ENCODE measurements around the gene SERPINA1. TPM values are rescaled to one million over a fixed set of nuclear protein-coding genes. Genes with fewer than 3 reads are reported as not detected.

SERPINA1 gene
- polyA plus RNA-seq, 1 donor: 1,712 TPM

- DNase-seq: no peak
- peaks cover under 1% of the 10 kb centered on the region for H3K4me1 ChIP-seq (ENCODE audit: control insufficient read depth, insufficient read depth, low read length)
- no peaks in the 10 kb centered on the region for H3K9me3 ChIP-seq (ENCODE audit: control insufficient read depth, low read depth, low read length)
- no peaks in the 10 kb centered on the region for H3K36me3 ChIP-seq (ENCODE audit: control insufficient read depth, insufficient read depth, low read length)
- H3K4me3 ChIP-seq (ENCODE audit: low read length): no peak overlapping the region
- H3K27me3 ChIP-seq (ENCODE audit: control insufficient read depth, insufficient read depth, low read length): no peaks in the 10 kb centered on the region
- no peak overlapping the region for H3K27ac ChIP-seq (ENCODE audit: low read length)
Observed at GRCh38 chr14:94332587-94332986, 55.8 kb downstream of the SERPINA1 start.

GRCh38 chr14:94332063-94332583 lies 56.3 kb downstream of the SERPINA1 start:
- no peaks in the 10 kb centered on the region for H3K36me3 ChIP-seq (ENCODE audit: control insufficient read depth, insufficient read depth, low read length)
- no peaks in the 10 kb centered on the region for H3K27me3 ChIP-seq (ENCODE audit: control insufficient read depth, insufficient read depth, low read length)
- H3K4me3 ChIP-seq (ENCODE audit: low read length): no peak overlapping the region
- no peaks in the 10 kb centered on the region for H3K9me3 ChIP-seq (ENCODE audit: control insufficient read depth, low read depth, low read length)
- H3K27ac ChIP-seq (ENCODE audit: low read length): no peak overlapping the region
- no peak for DNase-seq
- peaks cover 3% of the 10 kb centered on the region for H3K4me1 ChIP-seq (ENCODE audit: control insufficient read depth, insufficient read depth, low read length)
- WGBS (ENCODE audit: insufficient coverage, low lambda C conversion rate): no CpG with 5 or more reads among the region's 7 CpGs

- Histone ChIP-seq H3K36me3 (ENCODE audit: control insufficient read depth, insufficient read depth, low read length) (no peaks in the 10 kb centered on the region), H3K27me3 (ENCODE audit: control insufficient read depth, insufficient read depth, low read length) (no peaks in the 10 kb centered on the region), H3K4me1 (ENCODE audit: control insufficient read depth, insufficient read depth, low read length) (peaks cover 3% of the 10 kb centered on the region), H3K27ac (ENCODE audit: low read length) (no peak overlapping the region), H3K9me3 (ENCODE audit: control insufficient read depth, low read depth, low read length) (no peaks in the 10 kb centered on the region), H3K4me3 (ENCODE audit: low read length) (no peak overlapping the region)
- WGBS (ENCODE audit: insufficient coverage, low lambda C conversion rate): no CpG with 5 or more reads among the region's 5 CpGs
- DNase-seq: no peak
Observed at GRCh38 chr14:94331462-94331861, 56.9 kb downstream of the SERPINA1 start.

- no peaks in the 10 kb centered on the region for H3K9me3 ChIP-seq (ENCODE audit: control insufficient read depth, low read depth, low read length)
- no CpG with 5 or more reads among the region's 2 CpGs for WGBS (ENCODE audit: insufficient coverage, low lambda C conversion rate)
- no peaks in the 10 kb centered on the region for H3K36me3 ChIP-seq (ENCODE audit: control insufficient read depth, insufficient read depth, low read length)
- H3K27ac ChIP-seq (ENCODE audit: low read length): no peak overlapping the region
- no peak for DNase-seq
- H3K4me1 ChIP-seq (ENCODE audit: control insufficient read depth, insufficient read depth, low read length): peaks cover 3% of the 10 kb centered on the region
- H3K27me3 ChIP-seq (ENCODE audit: control insufficient read depth, insufficient read depth, low read length): no peaks in the 10 kb centered on the region
- no peak overlapping the region for H3K4me3 ChIP-seq (ENCODE audit: low read length)
Observed at GRCh38 chr14:94330857-94331256, 57.5 kb downstream of the SERPINA1 start.

- Histone ChIP-seq H3K27ac (ENCODE audit: low read length) (no peak overlapping the region), H3K4me3 (ENCODE audit: low read length) (no peak overlapping the region), H3K4me1 (ENCODE audit: control insufficient read depth, insufficient read depth, low read length) (peaks cover 3% of the 10 kb centered on the region), H3K9me3 (ENCODE audit: control insufficient read depth, low read depth, low read length) (no peaks in the 10 kb centered on the region), H3K27me3 (ENCODE audit: control insufficient read depth, insufficient read depth, low read length) (no peaks in the 10 kb centered on the region), H3K36me3 (ENCODE audit: control insufficient read depth, insufficient read depth, low read length) (no peaks in the 10 kb centered on the region)
- DNase-seq: no peak
- WGBS (ENCODE audit: insufficient coverage, low lambda C conversion rate): no CpG with 5 or more reads among the region's 3 CpGs
Observed at GRCh38 chr14:94330432-94330831, 58.0 kb downstream of the SERPINA1 start.

GRCh38 chr14:94329857-94330256 lies 58.5 kb downstream of the SERPINA1 start:
- no peak for DNase-seq
- no CpG with 5 or more reads among the region's 4 CpGs for WGBS (ENCODE audit: insufficient coverage, low lambda C conversion rate)
- no peaks in the 10 kb centered on the region for H3K36me3 ChIP-seq (ENCODE audit: control insufficient read depth, insufficient read depth, low read length)
- no peaks in the 10 kb centered on the region for H3K9me3 ChIP-seq (ENCODE audit: control insufficient read depth, low read depth, low read length)
- H3K4me3 ChIP-seq (ENCODE audit: low read length): no peak overlapping the region
- H3K27ac ChIP-seq (ENCODE audit: low read length): no peak overlapping the region
- H3K27me3 ChIP-seq (ENCODE audit: control insufficient read depth, insufficient read depth, low read length): no peaks in the 10 kb centered on the region
- peaks cover 3% of the 10 kb centered on the region for H3K4me1 ChIP-seq (ENCODE audit: control insufficient read depth, insufficient read depth, low read length)

GRCh38 chr14:94328196-94328595 lies 60.2 kb downstream of the SERPINA1 start:
- H3K9me3 ChIP-seq (ENCODE audit: control insufficient read depth, low read depth, low read length): no peaks in the 10 kb centered on the region
- WGBS (ENCODE audit: insufficient coverage, low lambda C conversion rate): no CpG with 5 or more reads among the region's 2 CpGs
- no peak overlapping the region for H3K4me3 ChIP-seq (ENCODE audit: low read length)
- no peaks in the 10 kb centered on the region for H3K27me3 ChIP-seq (ENCODE audit: control insufficient read depth, insufficient read depth, low read length)
- DNase-seq: no peak
- H3K4me1 ChIP-seq (ENCODE audit: control insufficient read depth, insufficient read depth, low read length): peaks cover 5% of the 10 kb centered on the region
- H3K27ac ChIP-seq (ENCODE audit: low read length): no peak overlapping the region
- no peaks in the 10 kb centered on the region for H3K36me3 ChIP-seq (ENCODE audit: control insufficient read depth, insufficient read depth, low read length)

Other genes with a start within 250 kb of the SERPINA1 start
- gene PPP4R4, start 214.3 kb downstream of the SERPINA1 start, polyA plus RNA-seq: 0.16 TPM
- 0.90 TPM for gene SERPINA10, start 95.3 kb downstream of the SERPINA1 start, polyA plus RNA-seq
- gene SERPINA6, start 65.3 kb downstream of the SERPINA1 start, polyA plus RNA-seq: 0.45 TPM
- not detected for gene SERPINA2, start 21.9 kb downstream of the SERPINA1 start, polyA plus RNA-seq
- 0.10 TPM for gene SERPINA11, start 64.2 kb upstream of the SERPINA1 start, polyA plus RNA-seq
- gene SERPINA9, start 87.6 kb upstream of the SERPINA1 start, polyA plus RNA-seq: not detected
- not detected for gene SERPINA12, start 120.9 kb upstream of the SERPINA1 start, polyA plus RNA-seq
- gene SERPINA4, start 172.8 kb upstream of the SERPINA1 start, polyA plus RNA-seq: 46.0 TPM
- 5.3 TPM for gene SERPINA5, start 192.8 kb upstream of the SERPINA1 start, polyA plus RNA-seq
- gene SERPINA3, start 223.8 kb upstream of the SERPINA1 start, polyA plus RNA-seq: 0.51 TPM

All from large intestine (tissue), 3 donors.